Dedifferentiated amniotic fluid mesenchymal stem cell (primary cell): Measurements from ENCODE around the gene GOLGA6B.
"Not testable (repeated sequence)": the region's sequence is repeated elsewhere in the genome, so short reads cannot be mapped to it uniquely, and the experiment has no call there.

Experiments used
- DNase-seq: peaks from one replicate; pipeline ENCODE4 v3.0.0-alpha.2; 2016; ENCODE audit errors: extremely low spot score

The GOLGA6B gene

GRCh38 chr15:72665706-72666105 lies 11.2 kb downstream of the GOLGA6B start:
- DNase-seq: not testable (repeated sequence)

DNA sequence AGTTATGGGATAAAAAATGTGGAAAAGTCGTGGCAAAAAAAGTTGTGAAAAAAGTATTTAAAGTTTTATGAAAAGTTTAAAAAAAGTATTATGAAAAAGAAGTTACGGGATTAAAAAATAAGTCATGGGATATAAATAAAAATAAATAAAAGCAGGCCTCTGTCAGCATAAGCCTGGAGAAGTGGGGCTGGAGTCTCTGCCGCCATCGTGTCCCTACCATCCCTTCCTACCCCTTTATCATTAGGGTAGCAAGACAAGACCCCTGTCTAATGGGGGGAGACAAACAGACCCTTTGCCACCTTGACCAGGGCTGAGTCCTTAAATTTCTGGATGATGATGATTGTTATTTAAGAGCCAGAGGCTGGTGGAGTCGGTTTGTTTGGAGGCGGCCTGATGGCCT lies 15.3 kb downstream of the GOLGA6B start:
- DNase-seq: not testable (repeated sequence)

GRCh38 chr15:72670656-72671352 lies 16.3 kb downstream of the GOLGA6B start:
- DNase-seq: not testable (repeated sequence)

DNA sequence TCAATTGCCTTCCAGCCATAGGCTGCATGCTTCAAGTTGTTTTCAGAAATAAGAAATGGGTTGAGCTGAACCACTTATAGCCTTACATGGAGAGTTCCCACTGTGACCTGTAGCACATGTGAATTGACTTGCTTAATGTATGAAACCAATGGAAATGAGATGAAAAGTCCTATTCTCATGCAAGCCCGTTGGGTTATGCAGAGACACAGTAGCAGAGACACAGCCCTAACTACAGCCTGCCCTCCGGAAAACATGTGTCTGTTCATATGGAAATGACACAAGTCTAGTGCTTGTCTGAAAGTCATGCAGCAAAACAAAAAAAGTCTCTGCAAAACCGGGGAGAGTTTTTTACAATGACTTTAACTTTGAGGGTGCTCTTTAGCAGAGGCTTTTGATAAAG lies 17.0 kb downstream of the GOLGA6B start:
- no peak for DNase-seq

GRCh38 chr15:72676838-72677237 lies 22.3 kb downstream of the GOLGA6B start:
- DNase-seq: no peak

DNA sequence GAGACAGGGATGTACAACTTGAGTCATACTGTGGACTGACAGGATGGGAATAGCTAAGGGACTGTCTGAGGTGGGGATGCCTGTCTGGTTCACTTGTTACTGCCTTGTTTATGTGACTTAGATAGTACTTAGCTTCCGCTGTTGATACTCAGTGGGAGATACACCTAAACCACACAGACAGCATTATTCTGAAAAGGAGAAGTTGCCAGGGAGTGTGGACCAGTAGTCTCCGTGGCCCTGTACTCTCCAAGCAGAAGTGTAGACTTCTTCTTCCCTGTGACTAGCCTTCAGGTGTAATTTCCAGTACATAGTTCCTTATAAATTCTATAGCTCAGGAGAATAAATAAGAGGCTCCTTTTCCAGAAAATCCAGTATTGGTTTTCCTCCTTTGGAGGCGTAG lies 26.4 kb downstream of the GOLGA6B start:
- DNase-seq: no peak

DNA sequence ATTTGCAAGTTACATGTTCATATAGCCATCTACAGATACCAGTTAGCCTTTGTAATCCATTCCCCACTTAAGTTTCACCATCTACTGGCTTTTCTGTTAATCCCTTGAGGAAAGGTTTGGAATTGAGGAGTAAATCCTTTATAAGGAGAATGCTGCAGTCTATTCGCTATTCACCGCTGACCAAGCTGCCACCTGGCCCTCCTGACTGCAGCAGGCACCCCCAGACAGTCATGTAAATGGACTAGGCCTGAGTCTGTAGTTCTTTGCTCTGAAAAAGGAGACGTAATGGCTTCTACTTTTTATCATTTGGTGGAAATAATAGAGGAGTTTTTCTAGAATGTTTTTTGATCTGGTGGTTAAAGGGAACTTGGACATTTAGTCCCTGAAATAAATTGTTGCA lies 28.3 kb downstream of the GOLGA6B start:
- DNase-seq: no peak

GRCh38 chr15:72685301-72685924 lies 30.9 kb downstream of the GOLGA6B start:
- DNase-seq: no peak

DNA sequence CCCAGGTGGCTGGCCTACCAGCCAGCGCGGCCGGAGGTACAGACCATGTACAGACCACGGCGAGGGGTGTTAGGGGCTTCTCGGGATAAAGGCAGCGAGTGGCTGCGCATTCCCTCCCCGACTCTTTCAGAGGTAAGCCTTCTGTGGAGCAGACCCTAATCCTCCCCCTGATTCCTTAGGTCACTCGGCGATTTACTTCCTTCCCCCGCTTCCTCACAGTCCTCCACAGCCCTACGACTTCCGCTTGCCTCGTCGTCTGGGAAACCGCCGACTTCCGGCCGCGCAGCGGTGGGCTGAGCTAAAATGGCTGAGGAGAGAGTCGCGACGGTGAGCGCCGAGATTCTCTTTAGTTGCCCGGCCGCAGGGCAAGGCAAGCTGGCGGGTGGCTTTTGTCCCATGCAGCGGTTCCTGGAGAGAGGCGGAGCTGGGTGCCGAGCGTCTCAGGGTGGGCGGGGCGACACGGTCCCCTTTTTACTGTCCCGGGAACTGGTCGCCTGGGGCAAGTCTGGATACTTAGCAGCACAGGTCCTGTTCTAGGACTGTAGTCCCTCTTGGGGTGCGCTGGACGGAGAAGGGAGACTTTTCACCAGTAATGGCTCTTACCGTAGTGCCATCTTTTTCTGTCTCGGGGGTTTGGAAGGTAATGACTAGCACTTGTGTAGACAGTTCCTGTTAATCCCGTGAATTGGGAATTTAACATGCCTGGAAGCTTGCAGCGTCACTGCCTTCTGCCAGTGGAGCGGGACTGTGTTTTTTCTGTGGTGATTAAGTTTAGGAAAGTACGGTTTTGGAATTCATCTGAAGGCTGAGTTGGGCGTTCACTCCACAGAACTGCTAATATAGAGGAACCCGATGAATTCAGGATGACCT lies 31.7 kb downstream of the GOLGA6B start, which contains the start of the genes BBS4 and HIGD2B:
Gene BBS4 (plus strand): TSS at position 283 of the 870 bp plus-strand sequence. CDS start 21 bp downstream, at position 304.
Gene HIGD2B (minus strand): TSS at position 258 of the 870 bp plus-strand sequence. CDS start 9,808 bp downstream, outside the sequence.
- peak; percentile 90 for DNase-seq

DNA sequence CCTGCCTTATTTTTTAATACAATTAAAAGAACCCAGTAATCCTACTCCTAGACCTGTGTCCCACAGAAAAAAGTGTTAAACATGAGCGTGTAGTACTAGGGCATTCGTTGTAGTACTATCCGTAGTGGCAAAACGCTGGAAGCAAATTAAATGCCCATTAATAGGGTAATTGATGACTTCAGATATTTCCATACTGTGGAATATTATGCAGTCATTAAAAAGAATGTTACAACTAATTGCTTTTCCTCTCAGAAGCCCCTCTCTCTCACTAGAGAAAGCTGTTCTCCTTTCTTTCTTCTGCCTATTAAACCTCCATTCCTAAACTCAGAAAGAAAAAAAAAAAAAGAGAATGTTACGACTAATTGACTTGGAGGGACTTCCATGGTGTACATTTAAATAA lies 34.2 kb downstream of the GOLGA6B start:
- no peak for DNase-seq

- DNase-seq: no peak
These were observed 36.4 kb downstream of the GOLGA6B start for GRCh38 chr15:72690938-72691337.

GRCh38 chr15:72698938-72699337 lies 44.4 kb downstream of the GOLGA6B start:
- DNase-seq: no peak

GRCh38 chr15:72700076-72700475 lies 45.6 kb downstream of the GOLGA6B start:
- no peak for DNase-seq

DNA sequence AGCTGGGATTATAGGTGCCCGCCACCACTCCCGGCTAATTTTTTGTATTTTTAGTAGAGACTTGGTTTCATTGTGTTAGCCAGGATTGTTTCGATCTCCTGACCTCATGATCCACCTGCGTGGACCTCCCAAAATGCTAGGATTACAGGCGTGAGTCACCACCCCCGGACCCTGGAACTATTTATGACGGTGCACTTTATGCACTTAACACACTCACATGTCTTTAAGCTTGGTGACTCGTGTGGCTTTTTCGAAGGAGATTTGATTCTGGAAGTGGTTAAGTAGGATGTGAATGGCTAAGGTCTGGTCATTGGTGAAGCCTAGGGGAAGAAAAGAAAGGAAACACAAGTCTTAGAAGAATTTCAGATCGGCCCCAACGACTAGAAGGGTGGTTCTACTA lies 51.8 kb downstream of the GOLGA6B start:
- DNase-seq: no peak

DNA sequence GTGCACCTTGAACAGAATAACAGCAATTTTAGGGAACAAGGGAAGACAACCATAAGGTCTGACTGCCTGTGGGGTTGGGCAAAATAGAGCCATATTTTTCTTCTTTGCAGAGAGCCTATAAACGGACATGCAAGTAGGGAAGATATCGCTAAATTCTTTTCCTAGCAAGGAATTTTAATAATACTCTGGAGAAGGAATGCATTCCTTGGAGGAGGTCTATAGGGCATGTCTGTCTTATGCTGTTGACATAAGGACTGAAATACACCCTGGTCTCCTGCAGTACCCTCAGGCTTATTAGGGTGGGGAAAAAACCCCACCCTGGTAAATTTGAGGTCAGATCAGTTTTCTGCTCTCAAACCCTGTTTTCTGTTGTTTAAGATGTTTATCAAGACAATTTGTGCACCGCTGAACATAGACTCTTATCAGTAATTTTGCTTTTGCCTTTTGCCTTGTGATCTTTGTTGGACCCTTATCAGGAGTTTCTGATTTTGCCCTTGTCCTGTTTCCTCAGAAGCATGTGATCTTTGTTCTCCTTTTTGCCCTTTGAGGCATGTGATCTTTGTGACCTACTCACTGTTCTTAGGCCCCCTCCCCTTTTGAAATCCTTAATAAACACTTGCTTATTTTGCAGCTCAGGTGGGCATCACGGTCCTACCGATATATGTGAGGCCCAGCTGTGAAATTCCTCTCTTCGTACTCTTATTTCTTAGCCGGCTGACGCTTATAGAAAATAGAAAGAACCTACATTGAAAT lies 54.2 kb downstream of the GOLGA6B start:
- not testable (repeated sequence) for DNase-seq
